Stimulated activated naive CD8-positive, alpha-beta T cell treated with anti-CD3 and anti-CD28 coated beads, Interleukin-15, Interleukin-2, amounts not matched to agents 100 ng/mL and 50 ng/mL, for 24 hours (primary cell): Measurements from ENCODE around the gene TDG.
"Not testable (repeated sequence)": the region's sequence is repeated elsewhere in the genome, so short reads cannot be mapped to it uniquely, and the experiment has no call there.

Experiments
- H3K27ac Mint-ChIP-seq: one replicate; pipeline ENCODE4 v1.8.0; 2021; ENCODE audit warnings: mild to moderate bottlenecking, mixed read lengths
- H3K27me3 Mint-ChIP-seq: one replicate; pipeline ENCODE4 v1.8.0; 2021; ENCODE audit warnings: mixed read lengths
- H3K36me3 Mint-ChIP-seq: one replicate; pipeline ENCODE4 v1.8.0; 2021; ENCODE audit warnings: low read depth, mixed read lengths
- H3K4me1 Mint-ChIP-seq: one replicate; pipeline ENCODE4 v1.8.0; 2021; ENCODE audit warnings: low read depth, mixed read lengths
- H3K4me3 Mint-ChIP-seq: one replicate; pipeline ENCODE4 v1.8.0; 2021; ENCODE audit warnings: mild to moderate bottlenecking, mixed read lengths
- H3K9me3 Mint-ChIP-seq: one replicate; pipeline ENCODE4 v1.8.0; 2021; ENCODE audit warnings: mixed read lengths

The TDG gene

DNA sequence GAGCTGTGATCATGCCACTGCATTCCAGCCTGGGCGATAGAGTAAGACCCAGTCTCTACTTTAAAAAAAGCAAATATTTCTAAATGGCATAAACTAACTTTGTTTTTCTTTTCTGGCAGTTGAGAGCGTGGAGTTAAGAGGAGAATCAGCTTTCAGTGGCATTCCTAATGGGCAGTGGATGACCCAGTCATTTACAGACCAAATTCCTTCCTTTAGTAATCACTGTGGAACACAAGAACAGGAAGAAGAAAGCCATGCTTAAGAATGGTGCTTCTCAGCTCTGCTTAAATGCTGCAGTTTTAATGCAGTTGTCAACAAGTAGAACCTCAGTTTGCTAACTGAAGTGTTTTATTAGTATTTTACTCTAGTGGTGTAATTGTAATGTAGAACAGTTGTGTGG, 21.2 kb downstream of the TDG start:
- H3K4me1 Mint-ChIP-seq = no peaks in the 10 kb centered on the region
- H3K9me3 Mint-ChIP-seq = no peaks in the 10 kb centered on the region
- H3K36me3 Mint-ChIP-seq = peaks cover 58% of the 10 kb centered on the region
- H3K27ac Mint-ChIP-seq = no peak overlapping the region
- H3K27me3 Mint-ChIP-seq = no peaks in the 10 kb centered on the region
- no peak overlapping the region for H3K4me3 Mint-ChIP-seq

- Mint-ChIP-seq H3K4me3 (no peak overlapping the region), H3K4me1 (no peaks in the 10 kb centered on the region), H3K27me3 (no peaks in the 10 kb centered on the region), H3K27ac (no peak overlapping the region), H3K36me3 (peaks cover 9% of the 10 kb centered on the region), H3K9me3 (no peaks in the 10 kb centered on the region)
Measured at GRCh38 chr12:103994235-103994634, 28.6 kb downstream of the TDG start.

DNA sequence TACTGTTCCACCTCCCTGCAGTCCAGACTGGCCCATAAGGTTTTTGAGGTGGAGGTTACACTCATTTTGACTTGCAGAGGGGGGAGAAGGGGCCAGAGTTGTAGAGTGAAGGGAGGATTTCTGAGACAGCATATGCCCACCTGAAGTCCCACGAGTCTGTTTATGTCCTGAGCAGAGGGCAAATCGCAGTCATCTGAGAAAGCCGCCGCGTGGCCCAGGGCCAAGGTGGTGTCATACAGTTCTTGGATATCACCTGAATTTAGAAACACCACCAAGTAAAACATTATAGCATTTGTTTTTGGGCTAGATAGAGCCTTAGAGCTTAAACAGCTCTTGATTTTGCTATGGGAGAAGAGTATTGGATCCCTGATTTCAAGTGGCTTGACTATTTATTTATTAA, 30.9 kb downstream of the TDG start:
- H3K27ac Mint-ChIP-seq = no peak overlapping the region
- H3K4me1 Mint-ChIP-seq = no peaks in the 10 kb centered on the region
- H3K36me3 Mint-ChIP-seq = no peaks in the 10 kb centered on the region
- H3K9me3 Mint-ChIP-seq = no peaks in the 10 kb centered on the region
- peaks cover 20% of the 10 kb centered on the region for H3K27me3 Mint-ChIP-seq
- H3K4me3 Mint-ChIP-seq = no peak overlapping the region

GRCh38 chr12:103997286-103997900, 31.7 kb downstream of the TDG start:
- H3K27ac Mint-ChIP-seq = no peak overlapping the region
- H3K36me3 Mint-ChIP-seq = no peaks in the 10 kb centered on the region
- H3K4me1 Mint-ChIP-seq = no peaks in the 10 kb centered on the region
- peaks cover 20% of the 10 kb centered on the region for H3K27me3 Mint-ChIP-seq
- H3K4me3 Mint-ChIP-seq = no peak overlapping the region
- H3K9me3 Mint-ChIP-seq = no peaks in the 10 kb centered on the region

GRCh38 chr12:103998976-103999375, 33.3 kb downstream of the TDG start:
- Mint-ChIP-seq H3K9me3 (no peaks in the 10 kb centered on the region), H3K27ac (no peak overlapping the region), H3K36me3 (no peaks in the 10 kb centered on the region), H3K4me3 (no peak overlapping the region), H3K27me3 (peaks cover 31% of the 10 kb centered on the region), H3K4me1 (no peaks in the 10 kb centered on the region)

- Mint-ChIP-seq H3K27ac (no peak overlapping the region), H3K36me3 (no peaks in the 10 kb centered on the region), H3K27me3 (peaks cover 38% of the 10 kb centered on the region), H3K4me3 (no peak overlapping the region), H3K4me1 (no peaks in the 10 kb centered on the region), H3K9me3 (no peaks in the 10 kb centered on the region)
Measured at GRCh38 chr12:104000807-104001434, 35.2 kb downstream of the TDG start.

GRCh38 chr12:104002686-104003085, 37.0 kb downstream of the TDG start:
- Mint-ChIP-seq H3K27me3 (peaks cover 47% of the 10 kb centered on the region), H3K27ac (no peak overlapping the region), H3K4me3 (no peak overlapping the region), H3K36me3 (no peaks in the 10 kb centered on the region), H3K4me1 (no peaks in the 10 kb centered on the region), H3K9me3 (no peaks in the 10 kb centered on the region)

DNA sequence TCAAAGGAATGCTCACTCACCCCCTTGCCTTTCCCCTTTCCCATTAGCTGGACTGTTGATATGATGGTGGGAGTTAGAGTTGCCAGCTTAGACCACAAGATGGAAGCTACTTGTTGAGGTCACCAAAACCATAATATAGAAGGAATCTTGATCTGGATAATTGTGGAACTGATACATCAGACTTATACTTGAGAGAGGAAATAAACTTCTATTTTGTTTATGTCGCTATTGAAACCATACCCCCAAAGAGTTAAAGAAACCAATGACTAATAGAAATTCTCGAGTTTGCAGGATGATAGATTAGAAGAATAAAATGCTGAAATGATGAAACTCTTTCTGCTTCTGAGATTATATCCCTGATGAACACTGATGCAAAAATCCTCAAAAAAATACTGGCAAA, 37.9 kb downstream of the TDG start:
- peaks cover 53% of the 10 kb centered on the region for H3K27me3 Mint-ChIP-seq
- no peak overlapping the region for H3K4me3 Mint-ChIP-seq
- H3K27ac Mint-ChIP-seq = no peak overlapping the region
- no peaks in the 10 kb centered on the region for H3K4me1 Mint-ChIP-seq
- H3K36me3 Mint-ChIP-seq = no peaks in the 10 kb centered on the region
- no peaks in the 10 kb centered on the region for H3K9me3 Mint-ChIP-seq

DNA sequence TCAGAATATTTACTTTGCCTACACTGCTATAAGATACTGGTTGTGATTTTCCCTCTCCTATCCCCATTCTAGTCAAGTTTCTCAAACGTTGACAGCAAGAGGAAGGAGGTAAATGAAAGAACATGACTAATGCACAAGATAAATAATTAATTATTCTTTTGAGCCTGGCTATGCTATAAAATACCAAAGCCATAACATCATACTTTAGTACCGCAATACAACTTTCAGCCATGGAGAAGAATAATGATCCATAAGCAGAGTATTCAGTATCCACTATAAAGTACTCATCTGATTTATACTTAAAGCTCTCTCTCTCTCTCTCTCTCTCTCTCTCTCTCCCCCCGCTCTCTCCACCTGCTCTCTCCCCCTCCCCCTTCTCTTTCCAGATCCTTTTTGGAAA, 41.3 kb downstream of the TDG start:
- Mint-ChIP-seq H3K4me3 (no peak overlapping the region), H3K9me3 (no peaks in the 10 kb centered on the region), H3K4me1 (no peaks in the 10 kb centered on the region), H3K36me3 (no peaks in the 10 kb centered on the region), H3K27ac (no peak overlapping the region), H3K27me3 (peaks cover 32% of the 10 kb centered on the region)

GRCh38 chr12:104010121-104010520, 44.4 kb downstream of the TDG start:
- Mint-ChIP-seq H3K9me3 (no peaks in the 10 kb centered on the region), H3K27me3 (peaks cover 14% of the 10 kb centered on the region), H3K4me1 (no peaks in the 10 kb centered on the region), H3K36me3 (no peaks in the 10 kb centered on the region), H3K4me3 (no peak overlapping the region), H3K27ac (no peak overlapping the region)

- Mint-ChIP-seq H3K27ac (no peak overlapping the region), H3K27me3 (peaks cover 14% of the 10 kb centered on the region), H3K4me3 (no peak overlapping the region), H3K4me1 (no peaks in the 10 kb centered on the region), H3K9me3 (no peaks in the 10 kb centered on the region), H3K36me3 (no peaks in the 10 kb centered on the region)
Measured at GRCh38 chr12:104010606-104011169, 45.0 kb downstream of the TDG start.

GRCh38 chr12:104011253-104011652, 45.6 kb downstream of the TDG start:
- Mint-ChIP-seq H3K4me3 (no peak overlapping the region), H3K36me3 (no peaks in the 10 kb centered on the region), H3K4me1 (no peaks in the 10 kb centered on the region), H3K27me3 (peaks cover 14% of the 10 kb centered on the region), H3K27ac (no peak overlapping the region), H3K9me3 (no peaks in the 10 kb centered on the region)

DNA sequence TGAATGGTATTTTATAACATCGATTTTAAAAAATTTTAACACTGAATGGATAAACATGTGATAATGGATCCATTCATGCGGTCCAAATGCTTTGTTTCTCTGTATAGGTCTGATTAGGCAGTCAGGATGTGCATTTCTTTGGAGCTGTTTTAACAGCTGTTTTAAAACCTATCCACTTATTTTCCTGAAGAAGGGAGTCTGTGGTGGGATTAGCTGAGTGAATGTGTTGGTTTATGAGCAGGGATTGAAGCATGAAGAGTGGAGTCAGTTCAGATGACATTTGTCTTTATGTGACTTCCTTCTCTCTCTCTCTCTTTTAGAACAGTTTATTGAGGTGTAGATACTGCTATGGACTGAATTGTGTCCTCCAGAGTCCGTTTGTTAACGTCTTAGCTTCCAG, 46.7 kb downstream of the TDG start:
- peaks cover 7% of the 10 kb centered on the region for H3K27me3 Mint-ChIP-seq
- H3K4me3 Mint-ChIP-seq = no peak overlapping the region
- no peak overlapping the region for H3K27ac Mint-ChIP-seq
- no peaks in the 10 kb centered on the region for H3K36me3 Mint-ChIP-seq
- no peaks in the 10 kb centered on the region for H3K4me1 Mint-ChIP-seq
- no peaks in the 10 kb centered on the region for H3K9me3 Mint-ChIP-seq

DNA sequence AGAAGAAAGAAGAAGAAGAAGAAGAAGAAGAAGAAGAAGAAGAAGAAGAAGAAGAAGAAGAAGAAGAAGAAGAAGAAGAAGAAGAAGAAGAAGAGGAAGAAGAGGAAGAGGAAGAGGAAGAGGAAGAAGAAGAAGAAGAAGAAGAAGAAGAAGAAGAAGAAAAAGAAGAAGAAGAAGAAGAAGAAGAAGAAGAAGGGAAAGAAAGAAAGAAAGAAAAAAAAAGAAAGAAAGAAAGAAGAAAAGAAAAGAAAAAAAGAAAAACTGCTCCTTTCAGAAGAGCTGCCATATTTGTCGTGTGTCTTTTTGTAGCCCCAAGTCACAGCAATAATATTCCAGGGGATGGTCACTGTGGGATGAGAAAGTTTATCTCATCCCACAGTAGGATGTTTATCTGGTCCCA, 56.2 kb downstream of the TDG start:
- not testable (repeated sequence) for H3K4me1 Mint-ChIP-seq, H3K4me3 Mint-ChIP-seq, H3K9me3 Mint-ChIP-seq, H3K36me3 Mint-ChIP-seq, H3K27ac Mint-ChIP-seq
- H3K27me3 Mint-ChIP-seq = peaks cover 25% of the 10 kb centered on the region

DNA sequence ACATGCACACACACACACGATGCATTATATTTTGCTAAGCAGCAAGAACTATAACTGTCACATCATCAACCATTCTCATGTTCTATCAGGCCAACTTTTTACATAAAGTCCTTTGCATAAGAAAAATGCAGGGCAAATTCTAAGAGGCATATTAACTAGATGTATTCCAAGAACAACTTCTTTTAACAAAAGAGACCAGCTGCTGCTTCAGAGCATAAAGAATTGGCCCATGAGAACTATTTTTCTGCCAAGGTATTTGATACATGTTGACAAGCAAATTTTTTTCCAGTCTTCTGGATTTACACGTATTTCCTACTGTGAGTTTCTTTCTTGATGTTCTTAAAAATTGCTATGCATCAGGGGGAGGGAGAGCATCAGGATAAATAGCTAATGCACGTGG, 57.1 kb downstream of the TDG start:
- no peaks in the 10 kb centered on the region for H3K36me3 Mint-ChIP-seq
- no peaks in the 10 kb centered on the region for H3K9me3 Mint-ChIP-seq
- no peak overlapping the region for H3K4me3 Mint-ChIP-seq
- no peak overlapping the region for H3K27ac Mint-ChIP-seq
- no peaks in the 10 kb centered on the region for H3K4me1 Mint-ChIP-seq
- H3K27me3 Mint-ChIP-seq = peaks cover 26% of the 10 kb centered on the region

DNA sequence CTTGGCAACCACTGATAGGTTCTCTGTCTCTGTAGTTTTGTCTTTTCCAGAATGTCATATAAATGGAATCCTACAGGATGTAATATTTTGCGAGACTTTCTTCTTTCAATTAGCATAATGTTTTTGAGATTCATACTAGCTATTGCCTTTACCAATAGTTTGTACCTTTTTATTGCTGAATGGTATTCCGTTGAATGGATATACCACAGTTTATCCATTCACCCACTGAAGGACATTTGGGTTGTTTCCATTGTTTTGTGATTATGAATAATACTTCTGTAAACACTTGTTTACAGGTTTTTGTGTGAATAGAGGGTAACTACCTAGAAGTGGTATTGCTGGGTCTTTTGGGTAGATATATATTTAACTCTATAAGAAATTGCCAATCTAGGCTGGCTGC, 58.0 kb downstream of the TDG start:
- no peaks in the 10 kb centered on the region for H3K36me3 Mint-ChIP-seq
- no peak overlapping the region for H3K4me3 Mint-ChIP-seq
- H3K4me1 Mint-ChIP-seq = no peaks in the 10 kb centered on the region
- peaks cover 31% of the 10 kb centered on the region for H3K27me3 Mint-ChIP-seq
- H3K27ac Mint-ChIP-seq = no peak overlapping the region
- H3K9me3 Mint-ChIP-seq = no peaks in the 10 kb centered on the region
